GM20000 (cell line): ENCODE data around the gene C1orf174.

Source experiments
- DNase-seq: peaks from one replicate; pipeline ENCODE4 v3.0.0; 2012; ENCODE audit warnings: low spot score
- CTCF ChIP-seq: IDR thresholded peaks from 2 replicates; pipeline ENCODE4 v1.5.1; 2012; ENCODE audit warnings: mild to moderate bottlenecking, control low read depth; ENCODE audit errors: extremely low read depth, missing control alignments

Gene C1orf174

DNA sequence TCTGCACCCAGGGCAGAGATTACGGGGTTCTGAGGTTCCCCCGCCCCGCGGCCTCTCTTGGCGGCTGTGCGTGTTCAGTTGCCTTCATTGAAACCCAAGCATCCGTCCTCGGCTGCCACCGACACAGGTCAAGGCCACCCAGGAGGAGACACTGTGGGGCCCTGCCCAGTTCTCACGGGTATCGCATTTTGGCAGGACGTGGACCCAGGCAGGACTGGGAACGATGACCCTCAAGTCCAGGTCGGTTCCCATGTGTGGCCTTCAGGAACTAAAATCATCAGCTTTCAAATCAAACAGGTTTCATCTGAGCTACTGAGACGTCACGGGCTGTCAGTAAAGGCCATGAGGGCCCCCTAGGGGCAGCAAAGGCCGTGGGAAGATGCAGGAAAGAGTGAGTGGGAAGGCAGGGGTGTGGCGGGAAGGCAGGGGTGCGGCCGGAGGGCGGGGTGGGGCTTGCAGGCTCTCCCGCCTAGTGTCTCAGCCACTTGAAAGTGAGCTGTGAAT lies 7.0 kb upstream of the C1orf174 start:
- no peak for DNase-seq
- TF ChIP-seq CTCF = no peak

DNA sequence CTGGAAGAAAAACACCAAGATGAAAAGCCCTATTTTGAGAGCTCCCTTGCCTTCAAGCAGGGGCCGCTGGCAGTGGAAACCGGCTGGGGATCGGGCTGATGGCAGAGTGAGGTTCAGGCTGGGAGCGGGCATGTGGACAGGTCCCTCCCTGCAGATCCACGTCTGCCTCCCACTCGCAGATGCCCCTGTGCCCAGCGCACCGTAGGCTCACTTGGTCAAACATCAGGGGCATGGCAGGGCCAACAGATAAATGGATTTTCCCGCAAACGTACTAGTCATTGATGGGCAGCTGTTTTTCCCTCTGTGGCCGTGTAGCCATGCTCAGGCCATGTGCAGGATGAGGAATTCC lies 6.6 kb upstream of the C1orf174 start:
- TF ChIP-seq CTCF = no peak
- DNase-seq = no peak

GRCh38 chr1:3905953-3906671 lies 6.0 kb upstream of the C1orf174 start:
- no peak for TF ChIP-seq CTCF
- no peak for DNase-seq

- no peak for DNase-seq
- no peak for TF ChIP-seq CTCF
These were observed 5.3 kb upstream of the C1orf174 start for GRCh38 chr1:3905266-3905952.

- TF ChIP-seq CTCF = no peak
- no peak for DNase-seq
These were observed 4.7 kb upstream of the C1orf174 start for GRCh38 chr1:3904843-3905185.

- TF ChIP-seq CTCF = no peak
- DNase-seq = no peak
These were observed 4.2 kb upstream of the C1orf174 start for GRCh38 chr1:3904006-3904842.
